ENCODE data around the gene RAB38.

Gene RAB38

GRCh38 chr11:88157370-88157769 lies 17.9 kb downstream of the RAB38 start:
- TF ChIP-seq CTCF (conservative IDR thresholded peaks at IDR 0.05) (no peak), ZFX (IDR thresholded peaks at IDR 0.05) (no peak)
- H3K27ac ChIP-seq = no peak overlapping the region

- H3K27ac ChIP-seq = no peak overlapping the region
- no peak for TF ChIP-seq ZFX (IDR thresholded peaks at IDR 0.05)
- TF ChIP-seq CTCF (conservative IDR thresholded peaks at IDR 0.05) = no peak
Observed at GRCh38 chr11:88152381-88152780, 22.9 kb downstream of the RAB38 start.

GRCh38 chr11:88151709-88152265 lies 23.5 kb downstream of the RAB38 start:
- H3K27ac ChIP-seq = no peak overlapping the region
- TF ChIP-seq ZFX (IDR thresholded peaks at IDR 0.05) (no peak), CTCF (conservative IDR thresholded peaks at IDR 0.05) (no peak)

GRCh38 chr11:88146106-88146505 lies 29.1 kb downstream of the RAB38 start:
- no peak for TF ChIP-seq ZFX (IDR thresholded peaks at IDR 0.05)
- no peak for TF ChIP-seq CTCF (conservative IDR thresholded peaks at IDR 0.05)
- no peak overlapping the region for H3K27ac ChIP-seq

- no peak for TF ChIP-seq CTCF (conservative IDR thresholded peaks at IDR 0.05)
- TF ChIP-seq ZFX (IDR thresholded peaks at IDR 0.05) = no peak
- no peak overlapping the region for H3K27ac ChIP-seq
Observed at GRCh38 chr11:88139865-88140264, 35.4 kb downstream of the RAB38 start.

- TF ChIP-seq CTCF (conservative IDR thresholded peaks at IDR 0.05) = no peak
- TF ChIP-seq ZFX (IDR thresholded peaks at IDR 0.05) = no peak
- H3K27ac ChIP-seq = no peak overlapping the region
Observed at GRCh38 chr11:88131764-88132470, 43.3 kb downstream of the RAB38 start.

- TF ChIP-seq ZFX (IDR thresholded peaks at IDR 0.05) (no peak), CTCF (conservative IDR thresholded peaks at IDR 0.05) (no peak)
- H3K27ac ChIP-seq = no peak overlapping the region
Observed at GRCh38 chr11:88122956-88123355, 52.3 kb downstream of the RAB38 start.

Measured in C4-2B (cell line).